ENCODE measurements around the gene AFP.

DNA sequence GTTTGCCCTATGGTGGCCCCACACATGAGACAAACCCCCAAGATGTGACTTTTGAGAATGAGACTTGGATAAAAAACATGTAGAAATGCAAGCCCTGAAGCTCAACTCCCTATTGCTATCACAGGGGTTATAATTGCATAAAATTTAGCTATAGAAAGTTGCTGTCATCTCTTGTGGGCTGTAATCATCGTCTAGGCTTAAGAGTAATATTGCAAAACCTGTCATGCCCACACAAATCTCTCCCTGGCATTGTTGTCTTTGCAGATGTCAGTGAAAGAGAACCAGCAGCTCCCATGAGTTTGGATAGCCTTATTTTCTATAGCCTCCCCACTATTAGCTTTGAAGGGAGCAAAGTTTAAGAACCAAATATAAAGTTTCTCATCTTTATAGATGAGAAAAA lies 17.3 kb upstream of the AFP start:
- TF ChIP-seq, protein P1, sequence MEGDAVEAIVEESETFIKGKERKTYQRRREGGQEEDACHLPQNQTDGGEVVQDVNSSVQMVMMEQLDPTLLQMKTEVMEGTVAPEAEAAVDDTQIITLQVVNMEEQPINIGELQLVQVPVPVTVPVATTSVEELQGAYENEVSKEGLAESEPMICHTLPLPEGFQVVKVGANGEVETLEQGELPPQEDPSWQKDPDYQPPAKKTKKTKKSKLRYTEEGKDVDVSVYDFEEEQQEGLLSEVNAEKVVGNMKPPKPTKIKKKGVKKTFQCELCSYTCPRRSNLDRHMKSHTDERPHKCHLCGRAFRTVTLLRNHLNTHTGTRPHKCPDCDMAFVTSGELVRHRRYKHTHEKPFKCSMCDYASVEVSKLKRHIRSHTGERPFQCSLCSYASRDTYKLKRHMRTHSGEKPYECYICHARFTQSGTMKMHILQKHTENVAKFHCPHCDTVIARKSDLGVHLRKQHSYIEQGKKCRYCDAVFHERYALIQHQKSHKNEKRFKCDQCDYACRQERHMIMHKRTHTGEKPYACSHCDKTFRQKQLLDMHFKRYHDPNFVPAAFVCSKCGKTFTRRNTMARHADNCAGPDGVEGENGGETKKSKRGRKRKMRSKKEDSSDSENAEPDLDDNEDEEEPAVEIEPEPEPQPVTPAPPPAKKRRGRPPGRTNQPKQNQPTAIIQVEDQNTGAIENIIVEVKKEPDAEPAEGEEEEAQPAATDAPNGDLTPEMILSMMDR (IDR thresholded peaks at IDR 0.05; ENCODE audit: low read depth, low read length), result no peak
- TF ChIP-seq, protein P2, sequence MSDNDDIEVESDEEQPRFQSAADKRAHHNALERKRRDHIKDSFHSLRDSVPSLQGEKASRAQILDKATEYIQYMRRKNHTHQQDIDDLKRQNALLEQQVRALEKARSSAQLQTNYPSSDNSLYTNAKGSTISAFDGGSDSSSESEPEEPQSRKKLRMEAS (IDR thresholded peaks at IDR 0.05; ENCODE audit: low read depth, low read length), result no peak

All from NB4 (cell line).